ENCODE data around the gene PTHLH.

Gene PTHLH

GRCh38 chr12:27936196-27936595 is 36.3 kb downstream of the PTHLH start:
- no peak for TF ChIP-seq ZNF274 (IDR thresholded peaks at IDR 0.05; ENCODE audit: low read depth, low read length)
- no peak overlapping the region for H3K4me3 ChIP-seq (ENCODE audit: low read length)

- H3K4me3 ChIP-seq (ENCODE audit: low read length), result no peak overlapping the region
- no peak for TF ChIP-seq ZNF274 (IDR thresholded peaks at IDR 0.05; ENCODE audit: low read depth, low read length)
Measured at GRCh38 chr12:27934276-27934675, 38.3 kb downstream of the PTHLH start.

- no peak for TF ChIP-seq ZNF274 (IDR thresholded peaks at IDR 0.05; ENCODE audit: low read depth, low read length)
- H3K4me3 ChIP-seq (ENCODE audit: low read length), result no peak overlapping the region
Measured at GRCh38 chr12:27931390-27931789, 41.1 kb downstream of the PTHLH start.

GRCh38 chr12:27927347-27927746 is 45.2 kb downstream of the PTHLH start:
- TF ChIP-seq ZNF274 (IDR thresholded peaks at IDR 0.05; ENCODE audit: low read depth, low read length), result no peak

GRCh38 chr12:27924350-27925135 is 48.0 kb downstream of the PTHLH start:
- no peak for TF ChIP-seq ZNF274 (IDR thresholded peaks at IDR 0.05; ENCODE audit: low read depth, low read length)
- no peak overlapping the region for H3K4me3 ChIP-seq (ENCODE audit: low read length)

More at GRCh38 chr12:27927347-27927746, 45.2 kb downstream of the PTHLH start:
- no peak overlapping the region for H3K4me3 ChIP-seq (ENCODE audit: low read length)

- TF ChIP-seq ZNF274 (IDR thresholded peaks at IDR 0.05; ENCODE audit: low read depth, low read length), result no peak
- no peak overlapping the region for H3K4me3 ChIP-seq (ENCODE audit: low read length)
Measured at GRCh38 chr12:27922531-27923139, 49.9 kb downstream of the PTHLH start.

- TF ChIP-seq ZNF274 (IDR thresholded peaks at IDR 0.05; ENCODE audit: low read depth, low read length), result no peak
- H3K4me3 ChIP-seq (ENCODE audit: low read length), result no peak overlapping the region
Measured at GRCh38 chr12:27919671-27920235, 52.8 kb downstream of the PTHLH start.

GRCh38 chr12:27915536-27915935 is 57.0 kb downstream of the PTHLH start:
- TF ChIP-seq ZNF274 (IDR thresholded peaks at IDR 0.05; ENCODE audit: low read depth, low read length), result no peak
- H3K4me3 ChIP-seq (ENCODE audit: low read length), result no peak overlapping the region

GRCh38 chr12:27915021-27915420 is 57.5 kb downstream of the PTHLH start:
- no peak overlapping the region for H3K4me3 ChIP-seq (ENCODE audit: low read length)
- TF ChIP-seq ZNF274 (IDR thresholded peaks at IDR 0.05; ENCODE audit: low read depth, low read length), result no peak

- H3K4me3 ChIP-seq (ENCODE audit: low read length), result no peak overlapping the region
- no peak for TF ChIP-seq ZNF274 (IDR thresholded peaks at IDR 0.05; ENCODE audit: low read depth, low read length)
Measured at GRCh38 chr12:27913999-27914614, 58.4 kb downstream of the PTHLH start.

- H3K4me3 ChIP-seq (ENCODE audit: low read length), result no peak overlapping the region
- TF ChIP-seq ZNF274 (IDR thresholded peaks at IDR 0.05; ENCODE audit: low read depth, low read length), result no peak
Measured at GRCh38 chr12:27911397-27911796, 61.1 kb downstream of the PTHLH start.

Data from GM08714 (cell line).